ENCODE data around the gene AURKAIP1. TPM values are rescaled to one million over a fixed set of nuclear protein-coding genes. Genes with fewer than 3 reads are reported as not detected.

AURKAIP1 gene
- total RNA-seq, 1 experiment from 2014 or later, result 196 TPM

DNA sequence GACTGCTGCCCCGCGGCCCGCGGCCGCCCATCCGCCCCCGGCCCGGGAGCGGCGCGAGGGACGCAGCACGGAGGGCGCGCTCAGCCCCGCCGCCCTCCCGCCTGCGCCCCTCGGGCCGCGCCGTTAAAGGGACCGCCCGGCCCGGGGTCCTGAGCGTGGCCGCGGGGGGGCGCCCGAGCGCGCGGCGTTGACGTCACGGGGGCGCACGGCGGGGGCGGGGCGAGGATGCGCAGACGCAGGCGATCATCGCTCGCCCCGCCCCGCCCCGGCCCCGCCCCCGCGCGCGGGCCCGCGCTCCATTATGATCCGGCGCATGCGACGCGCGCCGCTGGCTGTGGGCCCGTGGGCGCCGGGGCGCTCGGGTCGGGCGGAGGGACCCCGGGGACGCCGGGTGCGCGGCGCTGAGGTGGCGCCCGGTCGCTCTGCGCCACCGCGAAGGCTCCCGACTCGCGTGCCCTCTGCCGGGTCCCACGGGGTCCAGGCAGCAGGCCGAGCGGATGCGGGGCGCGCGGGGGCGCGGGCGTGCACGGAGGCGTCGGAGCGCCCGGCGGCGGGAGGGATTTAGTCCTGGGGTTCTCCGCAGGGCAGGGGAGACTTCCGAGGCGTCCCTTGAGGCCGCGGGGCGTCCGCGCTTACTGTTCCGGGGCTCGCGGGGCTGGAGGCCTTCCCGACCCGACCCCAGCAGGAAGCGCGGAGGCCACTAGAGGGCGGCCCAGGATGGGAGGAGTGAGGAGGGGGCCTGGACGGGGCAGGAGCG, 25.6 kb downstream of the AURKAIP1 start, which contains the start of gene DVL1:
TSS of gene DVL1 (minus strand) at position 163 of the 757 bp plus-strand sequence. CDS start 353 bp downstream, outside the sequence.
- peak within 1 kb of the TSS; percentile 90 for H3K4me2 ChIP-seq (ENCODE audit: insufficient read depth, insufficient read length, low read length)
- Mint-ChIP-seq H3K4me1 (peaks cover 22 to 39% of the 10 kb centered on the region in 2 experiments), H3K27ac (no peak within 1 kb of the TSS), H3K27me3 (ENCODE audit: low read depth) (peaks cover 20% of the 10 kb centered on the region), H3K4me3 (peak within 1 kb of the TSS; percentile 72 to 84), H3K36me3 (ENCODE audit: insufficient read depth in 1 of 3, low read depth in 3 of 3) (peaks cover 0 to 8% (median 2%) of the 10 kb centered on the region in 3 experiments; a peak in 1 of 7 replicates), H3K9me3 (no peaks in the 10 kb centered on the region)
- TF ChIP-seq, protein P1, sequence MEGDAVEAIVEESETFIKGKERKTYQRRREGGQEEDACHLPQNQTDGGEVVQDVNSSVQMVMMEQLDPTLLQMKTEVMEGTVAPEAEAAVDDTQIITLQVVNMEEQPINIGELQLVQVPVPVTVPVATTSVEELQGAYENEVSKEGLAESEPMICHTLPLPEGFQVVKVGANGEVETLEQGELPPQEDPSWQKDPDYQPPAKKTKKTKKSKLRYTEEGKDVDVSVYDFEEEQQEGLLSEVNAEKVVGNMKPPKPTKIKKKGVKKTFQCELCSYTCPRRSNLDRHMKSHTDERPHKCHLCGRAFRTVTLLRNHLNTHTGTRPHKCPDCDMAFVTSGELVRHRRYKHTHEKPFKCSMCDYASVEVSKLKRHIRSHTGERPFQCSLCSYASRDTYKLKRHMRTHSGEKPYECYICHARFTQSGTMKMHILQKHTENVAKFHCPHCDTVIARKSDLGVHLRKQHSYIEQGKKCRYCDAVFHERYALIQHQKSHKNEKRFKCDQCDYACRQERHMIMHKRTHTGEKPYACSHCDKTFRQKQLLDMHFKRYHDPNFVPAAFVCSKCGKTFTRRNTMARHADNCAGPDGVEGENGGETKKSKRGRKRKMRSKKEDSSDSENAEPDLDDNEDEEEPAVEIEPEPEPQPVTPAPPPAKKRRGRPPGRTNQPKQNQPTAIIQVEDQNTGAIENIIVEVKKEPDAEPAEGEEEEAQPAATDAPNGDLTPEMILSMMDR (conservative IDR thresholded peaks at IDR 0.05), result peak; percentile 55; the same call in 2 of the 3 replicates
- no peak within 1 kb of the TSS for H3K56ac ChIP-seq (ENCODE audit: insufficient read length, low read depth, low read length)
- H3K23me2 ChIP-seq (ENCODE audit: insufficient read length, low read depth, low read length, poor library complexity, severe bottlenecking), result peaks cover 11% of the 10 kb centered on the region
- no peak within 1 kb of the TSS for H2BK5ac ChIP-seq (ENCODE audit: insufficient read length, low read length)
- H3K79me1 ChIP-seq (ENCODE audit: insufficient read depth, low read depth, low read length, poor library complexity, severe bottlenecking), result peaks cover 10% of the 10 kb centered on the region
- H4K5ac ChIP-seq (ENCODE audit: insufficient read length, low read depth, low read length), result no peak within 1 kb of the TSS
- peak within 1 kb of the TSS; percentile 59 for H3K14ac ChIP-seq (ENCODE audit: insufficient read depth, low read length)
- no peaks in the 10 kb centered on the region; the same call in 1 of the 2 replicates for H3K4me1 ChIP-seq (ENCODE audit: insufficient read depth, low read length)
- H2AK5ac ChIP-seq (ENCODE audit: insufficient read length, low read length), result no peak within 1 kb of the TSS
- peaks cover 3% of the 10 kb centered on the region; the same call in 1 of the 2 replicates for H3K79me2 ChIP-seq (ENCODE audit: insufficient read depth, low read length)
- H3K27me3 ChIP-seq (ENCODE audit: insufficient read depth, low read length), result no peaks in the 10 kb centered on the region
- H4K91ac ChIP-seq (ENCODE audit: insufficient read length, low read depth, low read length), result no peak within 1 kb of the TSS
- no peak within 1 kb of the TSS for H2AFZ ChIP-seq (ENCODE audit: low read length)
- no peak within 1 kb of the TSS for H3T11ph ChIP-seq (ENCODE audit: low read length)
- DNase-seq, result peak; percentile 67
- H3K27ac ChIP-seq (ENCODE audit: insufficient read length, low read depth, low read length), result no peak within 1 kb of the TSS
- WGBS (ENCODE audit: extremely low coverage, insufficient read length, low lambda C conversion rate), result no CpG with 5 or more reads among the region's 122 CpGs
- no peak within 1 kb of the TSS for H3K23ac ChIP-seq (ENCODE audit: insufficient read length, low read depth, low read length)
- peaks cover 3% of the 10 kb centered on the region for H4K20me1 ChIP-seq (ENCODE audit: control insufficient read depth, insufficient read depth, insufficient read length)
- H4K8ac ChIP-seq (replicated peaks; ENCODE audit: insufficient read length, low read depth, low read length), result no peak within 1 kb of the TSS
- no peak within 1 kb of the TSS for H3K18ac ChIP-seq (ENCODE audit: insufficient read length, low read depth, low read length)
- H2BK120ac ChIP-seq (ENCODE audit: low read depth, low read length, poor library complexity, severe bottlenecking), result no peak within 1 kb of the TSS
- no peak within 1 kb of the TSS for H2BK12ac ChIP-seq (ENCODE audit: insufficient read length, low read depth, low read length)
- H2BK20ac ChIP-seq (ENCODE audit: low read depth, low read length, poor library complexity, severe bottlenecking), result no peak within 1 kb of the TSS
- H3K9ac ChIP-seq (ENCODE audit: extremely low read depth, insufficient read length, low read length), result peak within 1 kb of the TSS; percentile 3
- no peak within 1 kb of the TSS for H3K4ac ChIP-seq (ENCODE audit: low read depth, low read length)
- H3K9me3 ChIP-seq (ENCODE audit: control insufficient read depth, low read depth, low read length), result no peaks in the 10 kb centered on the region
- H2BK15ac ChIP-seq (ENCODE audit: low read depth, low read length), result no peak within 1 kb of the TSS

Data from H9 (cell line).